ENCODE results near the gene RPRD1B. TPM values are rescaled to one million over a fixed set of nuclear protein-coding genes. Genes with fewer than 3 reads are reported as not detected.

Gene RPRD1B
- total RNA-seq, 5 donors from 2014 or later (not counting 1 experiment from before 2014, with no cell fraction given): 38.3 to 46.6 (median 40.5) TPM

GRCh38 chr20:38001173-38001875, 32.2 kb upstream of the RPRD1B start:
- H3K27ac ChIP-seq (ENCODE audit: low read length): no peak overlapping the region
- no peaks in the 10 kb centered on the region for H3K4me1 ChIP-seq (ENCODE audit: control insufficient read depth in 1 of 2, extremely low read depth in 1 of 2, insufficient read depth in 2 of 2, low read length in 2 of 2)
- no peaks in the 10 kb centered on the region for H3K27me3 ChIP-seq (replicated peaks in 1 of 2; ENCODE audit: control insufficient read depth in 2 of 2, extremely low read depth in 1 of 2, insufficient read depth in 2 of 2, low read length in 1 of 2)
- no peaks in the 10 kb centered on the region for H3K9me3 ChIP-seq
- ChIA-PET CTCF (no interaction called here), POLR2A (no interaction called here)
- no peaks in the 10 kb centered on the region for H3K27me3 Mint-ChIP-seq
- no peak overlapping the region for H3K4me3 Mint-ChIP-seq
- WGBS (ENCODE audit: insufficient coverage): 93% methylated on average over 3 of the region's 6 CpGs
- DNase-seq: no peak
- peaks cover 6 to 13% (median 11%) of the 10 kb centered on the region in 3 donors for H3K4me1 Mint-ChIP-seq
- no peaks in the 10 kb centered on the region for H3K9me3 Mint-ChIP-seq
- peaks cover 70% of the 10 kb centered on the region for H3K36me3 Mint-ChIP-seq
- no peak overlapping the region for H3K4me3 ChIP-seq (ENCODE audit: control insufficient read depth in 1 of 2, extremely low read depth in 1 of 2, low read length in 1 of 2)
- ATAC-seq (replicated peaks in 1 of 4): no peak
- peaks cover 20 to 79% of the 10 kb centered on the region in 2 donors for H3K36me3 ChIP-seq (ENCODE audit: control insufficient read depth in 2 of 2, extremely low read depth in 1 of 2, insufficient read depth in 1 of 2, low read length in 1 of 2)
- H3K27ac Mint-ChIP-seq: peak overlapping the region in 1 of 2 donors; percentile 45

GRCh38 chr20:38001981-38002380, 31.6 kb upstream of the RPRD1B start:
- Mint-ChIP-seq H3K27ac (peak overlapping the region in 1 of 2 donors; percentile 62), H3K27me3 (no peaks in the 10 kb centered on the region), H3K4me1 (peaks cover 6 to 13% (median 11%) of the 10 kb centered on the region in 3 donors), H3K36me3 (peaks cover 68% of the 10 kb centered on the region), H3K4me3 (no peak overlapping the region), H3K9me3 (no peaks in the 10 kb centered on the region)
- WGBS (ENCODE audit: insufficient coverage): no CpG with 5 or more reads among the region's 4 CpGs
- ATAC-seq (replicated peaks in 1 of 4) (peak in 2 of 4 experiments; percentile 64 to 66), DNase-seq (peak in 17 of 35 experiments; percentile 2 to 28 (median 12))
- Histone ChIP-seq H3K4me3 (ENCODE audit: control insufficient read depth in 1 of 2, extremely low read depth in 1 of 2, low read length in 1 of 2) (no peak overlapping the region), H3K4me1 (ENCODE audit: control insufficient read depth in 1 of 2, extremely low read depth in 1 of 2, insufficient read depth in 2 of 2, low read length in 2 of 2) (no peaks in the 10 kb centered on the region), H3K9me3 (no peaks in the 10 kb centered on the region), H3K36me3 (ENCODE audit: control insufficient read depth in 2 of 2, extremely low read depth in 1 of 2, insufficient read depth in 1 of 2, low read length in 1 of 2) (peaks cover 15 to 75% of the 10 kb centered on the region in 2 donors), H3K27me3 (replicated peaks in 1 of 2; ENCODE audit: control insufficient read depth in 2 of 2, extremely low read depth in 1 of 2, insufficient read depth in 2 of 2, low read length in 1 of 2) (no peaks in the 10 kb centered on the region), H3K27ac (ENCODE audit: low read length) (no peak overlapping the region)
- ChIA-PET CTCF (interaction anchor here in 1 of 2 donors (0.5 kb wide), 1 partner anchor 9 kb away, joined by 3 read pairs; no protein-coding TSS in a partner anchor), POLR2A (no interaction called here)

GRCh38 chr20:38002422-38002821, 31.1 kb upstream of the RPRD1B start:
- DNase-seq: no peak
- H3K9me3 Mint-ChIP-seq: no peaks in the 10 kb centered on the region
- H3K4me1 Mint-ChIP-seq: peaks cover 6 to 13% (median 11%) of the 10 kb centered on the region in 3 donors
- no peaks in the 10 kb centered on the region for H3K9me3 ChIP-seq
- ChIA-PET CTCF (interaction anchor here in 1 of 2 donors (0.5 kb wide), 1 partner anchor 10 kb away, joined by 3 read pairs; no protein-coding TSS in a partner anchor), POLR2A (no interaction called here)
- 96% methylated on average over 7 of the region's 8 CpGs for WGBS (ENCODE audit: insufficient coverage)
- no peaks in the 10 kb centered on the region for H3K27me3 ChIP-seq (replicated peaks in 1 of 2; ENCODE audit: control insufficient read depth in 2 of 2, extremely low read depth in 1 of 2, insufficient read depth in 2 of 2, low read length in 1 of 2)
- no peaks in the 10 kb centered on the region for H3K4me1 ChIP-seq (ENCODE audit: control insufficient read depth in 1 of 2, extremely low read depth in 1 of 2, insufficient read depth in 2 of 2, low read length in 2 of 2)
- peaks cover 63% of the 10 kb centered on the region for H3K36me3 Mint-ChIP-seq
- peaks cover 11 to 70% of the 10 kb centered on the region in 2 donors for H3K36me3 ChIP-seq (ENCODE audit: control insufficient read depth in 2 of 2, extremely low read depth in 1 of 2, insufficient read depth in 1 of 2, low read length in 1 of 2)
- no peaks in the 10 kb centered on the region for H3K27me3 Mint-ChIP-seq
- no peak overlapping the region for H3K27ac ChIP-seq (ENCODE audit: low read length)
- peak overlapping the region in 1 of 2 donors; percentile 62 for H3K27ac Mint-ChIP-seq
- H3K4me3 ChIP-seq (ENCODE audit: control insufficient read depth in 1 of 2, extremely low read depth in 1 of 2, low read length in 1 of 2): no peak overlapping the region
- no peak for ATAC-seq (replicated peaks in 1 of 4)
- no peak overlapping the region for H3K4me3 Mint-ChIP-seq

GRCh38 chr20:38004416-38004815, 29.1 kb upstream of the RPRD1B start:
- ChIA-PET POLR2A (no interaction called here), CTCF (no interaction called here)
- DNase-seq: no peak
- no peaks in the 10 kb centered on the region for H3K9me3 Mint-ChIP-seq
- no peak overlapping the region for H3K4me3 ChIP-seq (ENCODE audit: control insufficient read depth in 1 of 2, extremely low read depth in 1 of 2, low read length in 1 of 2)
- no peaks in the 10 kb centered on the region for H3K27me3 Mint-ChIP-seq
- H3K4me3 Mint-ChIP-seq: no peak overlapping the region
- no peak overlapping the region for H3K27ac Mint-ChIP-seq
- ATAC-seq (replicated peaks in 1 of 4): no peak
- H3K4me1 Mint-ChIP-seq: peaks cover 6 to 13% (median 11%) of the 10 kb centered on the region in 3 donors
- no peaks in the 10 kb centered on the region for H3K9me3 ChIP-seq
- H3K36me3 Mint-ChIP-seq: peaks cover 62% of the 10 kb centered on the region
- no CpG with 5 or more reads among the region's 1 CpG for WGBS (ENCODE audit: insufficient coverage)
- H3K4me1 ChIP-seq (ENCODE audit: control insufficient read depth in 1 of 2, extremely low read depth in 1 of 2, insufficient read depth in 2 of 2, low read length in 2 of 2): no peaks in the 10 kb centered on the region
- H3K36me3 ChIP-seq (ENCODE audit: control insufficient read depth in 2 of 2, extremely low read depth in 1 of 2, insufficient read depth in 1 of 2, low read length in 1 of 2): peaks cover 0 to 57% of the 10 kb centered on the region in 2 donors
- H3K27ac ChIP-seq (ENCODE audit: low read length): no peak overlapping the region
- no peaks in the 10 kb centered on the region for H3K27me3 ChIP-seq (replicated peaks in 1 of 2; ENCODE audit: control insufficient read depth in 2 of 2, extremely low read depth in 1 of 2, insufficient read depth in 2 of 2, low read length in 1 of 2)

- Mint-ChIP-seq H3K9me3 (no peaks in the 10 kb centered on the region), H3K36me3 (peaks cover 51% of the 10 kb centered on the region), H3K4me1 (peaks cover 6 to 13% (median 11%) of the 10 kb centered on the region in 3 donors), H3K4me3 (no peak overlapping the region), H3K27me3 (no peaks in the 10 kb centered on the region), H3K27ac (no peak overlapping the region)
- POLR2A ChIA-PET: no interaction called here
- no peaks in the 10 kb centered on the region for H3K4me1 ChIP-seq (ENCODE audit: control insufficient read depth in 1 of 2, extremely low read depth in 1 of 2, insufficient read depth in 2 of 2, low read length in 2 of 2)
- CTCF ChIA-PET: no interaction called here
- peaks cover 0 to 44% of the 10 kb centered on the region in 2 donors for H3K36me3 ChIP-seq (ENCODE audit: control insufficient read depth in 2 of 2, extremely low read depth in 1 of 2, insufficient read depth in 1 of 2, low read length in 1 of 2)
- no peak for DNase-seq
- no peak for ATAC-seq (replicated peaks in 1 of 4)
- H3K27ac ChIP-seq (ENCODE audit: low read length): no peak overlapping the region
- no peaks in the 10 kb centered on the region for H3K27me3 ChIP-seq (replicated peaks in 1 of 2; ENCODE audit: control insufficient read depth in 2 of 2, extremely low read depth in 1 of 2, insufficient read depth in 2 of 2, low read length in 1 of 2)
- 20% methylated on average over 1 of the region's 5 CpGs for WGBS (ENCODE audit: insufficient coverage)
- no peaks in the 10 kb centered on the region for H3K9me3 ChIP-seq
- no peak overlapping the region for H3K4me3 ChIP-seq (ENCODE audit: control insufficient read depth in 1 of 2, extremely low read depth in 1 of 2, low read length in 1 of 2)
These were observed 27.6 kb upstream of the RPRD1B start for GRCh38 chr20:38005903-38006302.

GRCh38 chr20:38007526-38007925, 26.0 kb upstream of the RPRD1B start:
- Histone ChIP-seq H3K4me3 (ENCODE audit: control insufficient read depth in 1 of 2, extremely low read depth in 1 of 2, low read length in 1 of 2) (no peak overlapping the region), H3K36me3 (ENCODE audit: control insufficient read depth in 2 of 2, extremely low read depth in 1 of 2, insufficient read depth in 1 of 2, low read length in 1 of 2) (peaks cover 3 to 46% of the 10 kb centered on the region in 2 donors), H3K9me3 (no peaks in the 10 kb centered on the region), H3K4me1 (ENCODE audit: control insufficient read depth in 1 of 2, extremely low read depth in 1 of 2, insufficient read depth in 2 of 2, low read length in 2 of 2) (no peaks in the 10 kb centered on the region), H3K27me3 (replicated peaks in 1 of 2; ENCODE audit: control insufficient read depth in 2 of 2, extremely low read depth in 1 of 2, insufficient read depth in 2 of 2, low read length in 1 of 2) (no peaks in the 10 kb centered on the region), H3K27ac (ENCODE audit: low read length) (no peak overlapping the region)
- H3K36me3 Mint-ChIP-seq: peaks cover 52% of the 10 kb centered on the region
- DNase-seq: no peak
- peaks cover under 1 to 6% (median 1%) of the 10 kb centered on the region in 3 donors for H3K4me1 Mint-ChIP-seq
- 100% methylated on average over 1 of the region's 1 CpG for WGBS (ENCODE audit: insufficient coverage)
- ChIA-PET CTCF (interaction anchor here (0.6 kb wide), 3 partner anchors 62 to 1291 kb away, joined by 3 to 6 read pairs (median 4); no protein-coding TSS in a partner anchor), POLR2A (interaction anchor here in 1 of 2 donors (0.5 kb wide), 1 partner anchor 46 kb away, joined by 3 read pairs; no protein-coding TSS in a partner anchor)
- no peak overlapping the region for H3K4me3 Mint-ChIP-seq
- H3K27me3 Mint-ChIP-seq: no peaks in the 10 kb centered on the region
- H3K9me3 Mint-ChIP-seq: no peaks in the 10 kb centered on the region
- peak overlapping the region in 1 of 2 donors; percentile 16 for H3K27ac Mint-ChIP-seq
- ATAC-seq (replicated peaks in 1 of 4): no peak
